B cell (primary cell): ENCODE results near the gene DCBLD2. TPM values are rescaled to one million over a fixed set of nuclear protein-coding genes. Genes with fewer than 3 reads are reported as not detected.
"Not testable (repeated sequence)": the region's sequence is repeated elsewhere in the genome, so short reads cannot be mapped to it uniquely, and the experiment has no call there.

Experiments used
- ATAC-seq: fragments of 200-7000 bp; cut with Tn5 transposase; one replicate; pipeline ENCODE4 v1.10.0; 2021; ENCODE audit warnings: low read depth, mild to moderate bottlenecking, moderate number of reproducible peaks, moderate library complexity
- CTCF ChIA-PET: fragments of 350-600 bp; sonication (Branson Sonifier 250); formaldehyde crosslinking; loops from one replicate; lab custom pipeline; 2021; ENCODE audit warnings: antibody characterized with exemption, inconsistent platforms; lab: Charles Lee
- POLR2A ChIA-PET: fragments of 350-600 bp; sonication (Branson Sonifier 250); formaldehyde crosslinking; loops from one replicate; lab custom pipeline; 2021; ENCODE audit warnings: antibody characterized with exemption; lab: Charles Lee
- DNase-seq: peaks from one replicate; pipeline ENCODE4 v3.0.0; 2013
- H2AFZ ChIP-seq: 2 replicates; pipeline ENCODE4 v1.6.1; 2012; ENCODE audit warnings: mild to moderate bottlenecking, low read depth, low read length; ENCODE audit not compliant: insufficient read depth, poor library complexity, severe bottlenecking
- H3K27ac ChIP-seq, 2 donors: 1 replicate in 1 of 2; 2 replicates in 1 of 2; pipeline ENCODE4 v1.5.1; 2012 to 2013; ENCODE audit warnings: low read length in 2 of 2, mild to moderate bottlenecking in 2 of 2, moderate library complexity in 1 of 2
- H3K27me3 ChIP-seq, 4 experiments: fragments of 200-600 bp in 1 of 4; sonication (generic) in 1 of 4; replicated peaks in 1 of 4; 1 replicate in 2 of 4; 2 replicates in 2 of 4; pipeline versions ENCODE4 v1.6.1 to v1.7.0; 2013 to 2016; ENCODE audit warnings: low read length in 3 of 4, mild to moderate bottlenecking in 2 of 4, mixed read lengths in 1 of 4, moderate library complexity in 1 of 4; ENCODE audit not compliant: insufficient read depth in 4 of 4, control insufficient read depth in 3 of 4; ENCODE audit errors: control extremely low read depth in 1 of 4
- H3K36me3 ChIP-seq, 2 experiments: replicated peaks in 1 of 2; 1 replicate in 1 of 2; 2 replicates in 1 of 2; pipeline versions ENCODE4 v1.6.1 to v1.7.1; 2013; ENCODE audit warnings: low read length in 1 of 2; ENCODE audit not compliant: insufficient read depth in 2 of 2, control insufficient read depth in 1 of 2; ENCODE audit errors: control extremely low read depth in 1 of 2, extremely low read depth in 1 of 2
- H3K4me1 ChIP-seq, 2 donors: fragments of 200-600 bp in 1 of 2; sonication (generic) in 1 of 2; 1 replicate in 1 of 2; 2 replicates in 1 of 2; pipeline versions ENCODE4 v1.5.1 to v1.6.1; 2013 to 2017; ENCODE audit warnings: low read length in 2 of 2; ENCODE audit not compliant: control insufficient read depth in 2 of 2, insufficient read depth in 2 of 2
- H3K4me2 ChIP-seq: replicated peaks from 2 replicates; pipeline ENCODE3; 2012; ENCODE audit warnings: mild to moderate bottlenecking, low read depth, low read length; ENCODE audit not compliant: poor library complexity, severe bottlenecking
- H3K4me3 ChIP-seq, 5 experiments: fragments of 200-600 bp in 1 of 5; sonication (generic) in 1 of 5; 1 replicate in 3 of 5; 2 replicates in 2 of 5; pipeline versions ENCODE4 v1.5.1 to v1.7.0; 2011 to 2016; ENCODE audit warnings: low read length in 4 of 5, mild to moderate bottlenecking in 4 of 5, low read depth in 2 of 5, control low read depth in 1 of 5, moderate library complexity in 1 of 5; ENCODE audit not compliant: insufficient read depth in 1 of 5; ENCODE audit errors: control extremely low read depth in 1 of 5, extremely low read depth in 1 of 5
- H3K79me2 ChIP-seq: fragments of 200-600 bp; sonication (generic); one replicate; pipeline ENCODE4 v1.6.0; 2016; ENCODE audit warnings: low read length; ENCODE audit not compliant: control insufficient read depth, insufficient read depth
- H3K9ac ChIP-seq: fragments of 200-600 bp; sonication (generic); 2 replicates; pipeline ENCODE4 v1.6.1; 2017; ENCODE audit warnings: mild to moderate bottlenecking, low read length, moderate library complexity
- H3K9me3 ChIP-seq, 3 donors: one replicate each; pipeline versions ENCODE4 v1.6.1 to v1.7.1; 2013; ENCODE audit warnings: low read length in 2 of 3; ENCODE audit not compliant: control insufficient read depth in 2 of 3, insufficient read depth in 1 of 3; ENCODE audit errors: control extremely low read depth in 1 of 3
- H4K20me1 ChIP-seq: 2 replicates; pipeline ENCODE4 v1.6.0; 2012; ENCODE audit warnings: mild to moderate bottlenecking, low read length; ENCODE audit not compliant: insufficient read depth, control insufficient read depth, poor library complexity, severe bottlenecking
- H3K27ac Mint-ChIP-seq: one replicate; pipeline ENCODE4 v1.8.0; 2021; ENCODE audit warnings: mixed read lengths
- H3K27me3 Mint-ChIP-seq: one replicate; pipeline ENCODE4 v1.8.0; 2021; ENCODE audit warnings: mixed read lengths
- H3K4me1 Mint-ChIP-seq: one replicate; pipeline ENCODE4 v1.8.0; 2021; ENCODE audit warnings: mixed read lengths
- H3K4me3 Mint-ChIP-seq: one replicate; pipeline ENCODE4 v1.8.0; 2021; ENCODE audit warnings: mixed read lengths
- H3K9me3 Mint-ChIP-seq: one replicate; pipeline ENCODE4 v1.8.0; 2022; ENCODE audit warnings: mixed read lengths; ENCODE audit not compliant: insufficient read depth
- CTCF ChIP-seq: fragments of 200-600 bp; IDR thresholded peaks from one replicate; pipeline ENCODE4 v1.8.0; 2022; ENCODE audit warnings: antibody characterized with exemption, mild to moderate bottlenecking
- EZH2 ChIP-seq: IDR thresholded peaks from 2 replicates; pipeline ENCODE4 v1.6.1; 2012; ENCODE audit warnings: borderline replicate concordance, low read depth, mild to moderate bottlenecking, moderate library complexity, low read length; ENCODE audit not compliant: insufficient read depth, poor library complexity, severe bottlenecking
- WGBS: methylation state at CpG from one replicate; pipeline ENCODE4 v1.1.5; 2013; ENCODE audit warnings: missing lambda C conversion rate; ENCODE audit not compliant: insufficient coverage; 5-methylcytosine and 5-hydroxymethylcytosine counted together
- intact Hi-C: fragments of 100-400 bp; cut with micrococcal nuclease; formaldehyde crosslinking; loops from one replicate; pipeline ENCODE4 v1.10.0; 2022
- polyA plus RNA-seq: library from polyadenylated mRNA; depleted of rRNA; stranded (reverse); fragments of >200 nt; gene quantifications from 2 replicates; pipeline ENCODE4 v1.2.3, GENCODE V29; 2012
- total RNA-seq, 2 donors: library from RNA; stranded (reverse); fragments of 120-200 nt in 1 of 2; gene quantifications; 1 replicate in 1 of 2; 2 replicates in 1 of 2; pipeline versions ENCODE4 v1.2.3 to v1.2.4, GENCODE V29; 2013 to 2022

The DCBLD2 gene
- total and polyA plus RNA-seq, 2 donors (not counting 1 experiment from before 2014, with no cell fraction given): 0.37 to 3.5 TPM

GRCh38 chr3:98839846-98840245 is 61.6 kb downstream of the DCBLD2 start:
- Histone ChIP-seq H3K36me3 (no peaks in the 10 kb centered on the region), H3K9ac (no peak overlapping the region), H3K4me1 (no peaks in the 10 kb centered on the region), H3K27me3 (no peaks in the 10 kb centered on the region), H3K4me3 (no peak overlapping the region), H3K79me2 (no peaks in the 10 kb centered on the region), H3K27ac (no peak overlapping the region), H3K9me3 (no peaks in the 10 kb centered on the region), H2AFZ (no peak overlapping the region), H3K4me2 (no peak overlapping the region), H4K20me1 (no peaks in the 10 kb centered on the region)
- TF ChIP-seq CTCF: no peak
- no peak for TF ChIP-seq EZH2
- Mint-ChIP-seq H3K27me3 (no peaks in the 10 kb centered on the region), H3K4me3 (no peak overlapping the region), H3K27ac (no peak overlapping the region), H3K4me1 (no peaks in the 10 kb centered on the region), H3K9me3 (no peaks in the 10 kb centered on the region)
- ChIA-PET CTCF (no interaction called here), POLR2A (no interaction called here)
- intact Hi-C loops: no loop called here
- DNase-seq (no peak), ATAC-seq (no peak)
- 96% methylated on average over 3 of the region's 3 CpGs for WGBS

GRCh38 chr3:98831060-98831459 is 70.4 kb downstream of the DCBLD2 start:
- H2AFZ ChIP-seq, H3K4me2 ChIP-seq, H3K4me1 ChIP-seq, H3K36me3 ChIP-seq, H3K27ac Mint-ChIP-seq, H3K27ac ChIP-seq, H3K9ac ChIP-seq, H3K27me3 Mint-ChIP-seq, H3K27me3 ChIP-seq, intact Hi-C loops, H3K9me3 ChIP-seq, POLR2A ChIA-PET, H3K79me2 ChIP-seq, DNase-seq, ATAC-seq, H3K4me3 ChIP-seq, H3K4me3 Mint-ChIP-seq, H4K20me1 ChIP-seq, H3K4me1 Mint-ChIP-seq: not testable (repeated sequence)
- CTCF ChIA-PET: interaction anchor here (0.7 to 2.2 kb wide), 2 partner anchors 14 to 17 kb away, joined by 3 to 6 read pairs; no protein-coding TSS in a partner anchor
- H3K9me3 Mint-ChIP-seq: peaks cover 11% of the 10 kb centered on the region
- 80% methylated on average over 3 of the region's 5 CpGs for WGBS
